ENCODE results near the gene NOD1.

The NOD1 gene

GRCh38 chr7:30403477-30403876 is 75.1 kb downstream of the NOD1 start:
- H3K4me3 ChIP-seq (ENCODE audit: low read depth, low read length), result no peak overlapping the region
- H3K27ac ChIP-seq (ENCODE audit: extremely low read depth, low read depth, low read length), result no peak overlapping the region
- H3K9me3 ChIP-seq (ENCODE audit: control insufficient read depth, insufficient read depth, low read depth, low read length), result no peaks in the 10 kb centered on the region
- peaks cover 3% of the 10 kb centered on the region; the same call in 1 of the 2 replicates for H3K4me1 ChIP-seq (ENCODE audit: control insufficient read depth, insufficient read depth, low read length)
- no peak for TF ChIP-seq REPIN1 (tag by site-specific recombination; IDR thresholded peaks at IDR 0.05; ENCODE audit: low read depth)
- no peak for TF ChIP-seq ZNF416 (tag by site-specific recombination; IDR thresholded peaks at IDR 0.05)
- no peak for TF ChIP-seq ZNF140 (tag by site-specific recombination; IDR thresholded peaks at IDR 0.05)
- H3K36me3 ChIP-seq (ENCODE audit: control insufficient read depth in 2 of 2, insufficient read depth in 1 of 2, low read length in 2 of 2), result no peaks in the 10 kb centered on the region
- POLR2A ChIA-PET, result no interaction called here
- CTCF ChIA-PET, result no interaction called here

GRCh38 chr7:30396389-30396788 is 82.2 kb downstream of the NOD1 start:
- Histone ChIP-seq H3K4me3 (ENCODE audit: low read depth, low read length) (no peak overlapping the region), H3K9me3 (ENCODE audit: control insufficient read depth, insufficient read depth, low read depth, low read length) (no peaks in the 10 kb centered on the region), H3K27ac (ENCODE audit: extremely low read depth, low read depth, low read length) (no peak overlapping the region), H3K36me3 (ENCODE audit: control insufficient read depth in 2 of 2, insufficient read depth in 1 of 2, low read length in 2 of 2) (no peaks in the 10 kb centered on the region; a peak in 1 of 3 replicates), H3K4me1 (ENCODE audit: control insufficient read depth, insufficient read depth, low read length) (no peaks in the 10 kb centered on the region)
- CTCF ChIA-PET, result interaction anchor here (0.5 to 1.1 kb wide), 4 partner anchors 17 to 138 kb away, joined by 3 to 4 read pairs (median 3); no protein-coding TSS in a partner anchor
- POLR2A ChIA-PET, result interaction anchor here (0.6 kb wide), 1 partner anchor 24 kb away, joined by 5 read pairs; no protein-coding TSS in a partner anchor
- no peak for TF ChIP-seq ZNF174 (tag by site-specific recombination; IDR thresholded peaks at IDR 0.05)
- no peak for TF ChIP-seq ZNF202 (tag by site-specific recombination; IDR thresholded peaks at IDR 0.05; ENCODE audit: borderline replicate concordance)
- no peak for TF ChIP-seq ZNF16 (tag by site-specific recombination; IDR thresholded peaks at IDR 0.05; ENCODE audit: low read depth)
- no peak for TF ChIP-seq ZNF560 (tag by site-specific recombination; IDR thresholded peaks at IDR 0.05; ENCODE audit: borderline replicate concordance)
- TF ChIP-seq ZNF157 (tag by site-specific recombination; IDR thresholded peaks at IDR 0.05), result no peak
- no peak for TF ChIP-seq ZNF423 (tag by site-specific recombination; IDR thresholded peaks at IDR 0.05)
- TF ChIP-seq SCRT1 (tag by site-specific recombination; IDR thresholded peaks at IDR 0.05; ENCODE audit: borderline replicate concordance), result no peak
- TF ChIP-seq ZNF639 (tag by site-specific recombination; IDR thresholded peaks at IDR 0.05), result no peak
- TF ChIP-seq YY2 (tag by site-specific recombination; IDR thresholded peaks at IDR 0.05), result no peak
- no peak for TF ChIP-seq GLIS1 (tag by site-specific recombination; IDR thresholded peaks at IDR 0.05)
- TF ChIP-seq ZIC2 (tag by site-specific recombination; IDR thresholded peaks at IDR 0.05), result no peak
- TF ChIP-seq TCF7L2 (IDR thresholded peaks at IDR 0.05; ENCODE audit: borderline replicate concordance, low read depth, low read length), result no peak
- TF ChIP-seq CTCF (tag by site-specific recombination; IDR thresholded peaks at IDR 0.05), result no peak
- TF ChIP-seq ZNF585B (tag by site-specific recombination; IDR thresholded peaks at IDR 0.05), result no peak
- no peak for TF ChIP-seq ZFP3 (tag by site-specific recombination; IDR thresholded peaks at IDR 0.05; ENCODE audit: low read depth)
- no peak for TF ChIP-seq ZNF18 (tag by site-specific recombination; IDR thresholded peaks at IDR 0.05)
- TF ChIP-seq RBAK (tag by site-specific recombination; IDR thresholded peaks at IDR 0.05), result no peak
- no peak for TF ChIP-seq PRDM6 (tag by site-specific recombination; IDR thresholded peaks at IDR 0.05)
- no peak for TF ChIP-seq MZF1 (tag by site-specific recombination; IDR thresholded peaks at IDR 0.05; ENCODE audit: borderline replicate concordance)

Data from HEK293 (cell line).